K562 (cell line): ENCODE results near the gene SPRY4. TPM values are rescaled to one million over a fixed set of nuclear protein-coding genes. Genes with fewer than 3 reads are reported as not detected.

Source experiments
- CBX1 ChIP-seq: sonication (generic); IDR thresholded peaks from 2 replicates; pipeline ENCODE4 v1.6.1; 2016; ENCODE audit warnings: antibody characterized with exemption, low read depth, mild to moderate bottlenecking
- CBX3 ChIP-seq, 2 experiments: IDR thresholded peaks; 1 replicate in 1 of 2; 2 replicates in 1 of 2; pipeline ENCODE4 v1.6.1; 2012; ENCODE audit warnings: inconsistent platforms in 2 of 2, low read length in 2 of 2, borderline replicate concordance in 1 of 2, control low read depth in 1 of 2
- CC2D1A ChIP-seq: fragments of 450-650 bp; IDR thresholded peaks from 2 replicates; pipeline ENCODE4 v1.6.1; 2017; ENCODE audit warnings: mild to moderate bottlenecking
- E2F3 ChIP-seq: fragments of 250-450 bp; sonication (Bioruptor Pico); IDR thresholded peaks from 2 replicates; pipeline ENCODE4 v1.4.0; 2020; ENCODE audit warnings: mild to moderate bottlenecking
- FOXP1 ChIP-seq: sonication (generic); formaldehyde crosslinking; IDR thresholded peaks from 2 replicates; pipeline ENCODE4 v1.8.0; 2022; ENCODE audit warnings: mild to moderate bottlenecking, missing genetic modification reagents
- GTF2A2 ChIP-seq: IDR thresholded peaks from 2 replicates; pipeline ENCODE4 v1.6.1; 2016; ENCODE audit warnings: mild to moderate bottlenecking, missing genetic modification characterization, missing compliant biosample characterization
- NR2C2 ChIP-seq, 2 experiments: fragments of 200-800 bp in 1 of 2; sonication (Bioruptor generic) in 1 of 2; sonication (generic) in 1 of 2; formaldehyde crosslinking in 1 of 2; IDR thresholded peaks; 2 replicates each; pipeline versions ENCODE4 v1.6.1 to v1.8.0; 2016 to 2022; ENCODE audit warnings: mild to moderate bottlenecking in 1 of 2, missing compliant biosample characterization in 1 of 2, missing genetic modification characterization in 1 of 2, missing genetic modification reagents in 1 of 2
- SMARCA4 ChIP-seq: fragments of 450-650 bp; IDR thresholded peaks from 2 replicates; pipeline ENCODE4 v1.6.1; 2016
- TAF1 ChIP-seq: IDR thresholded peaks from 2 replicates; pipeline ENCODE4 v1.6.1; 2011; ENCODE audit warnings: mild to moderate bottlenecking, low read length, moderate library complexity; ENCODE audit not compliant: insufficient read depth, control insufficient read depth, severe bottlenecking; ENCODE audit errors: extremely low read depth
- TAL1 ChIP-seq: fragments of 450-650 bp; IDR thresholded peaks from 2 replicates; pipeline ENCODE4 v1.6.1; 2016; ENCODE audit warnings: mild to moderate bottlenecking
- THRA ChIP-seq: fragments of 450-650 bp; IDR thresholded peaks from 2 replicates; pipeline ENCODE4 v1.6.1; 2017; ENCODE audit warnings: mild to moderate bottlenecking, moderate library complexity
- YY1 ChIP-seq, 3 experiments: IDR thresholded peaks; 2 replicates each; pipeline ENCODE4 v1.6.1; 2011; ENCODE audit warnings: low read length in 2 of 3, mild to moderate bottlenecking in 2 of 3, moderate library complexity in 2 of 3, borderline replicate concordance in 1 of 3, control low read depth in 1 of 3, low read depth in 1 of 3; ENCODE audit not compliant: insufficient read depth in 3 of 3, insufficient replicate concordance in 2 of 3, control insufficient read depth in 1 of 3, insufficient read length in 1 of 3; ENCODE audit errors: extremely low read depth in 1 of 3
- ZEB2 ChIP-seq: fragments of 450-650 bp; IDR thresholded peaks from 2 replicates; pipeline ENCODE4 v1.6.1; 2016
- ZNF175 ChIP-seq: fragments of 200-800 bp; sonication (Bioruptor generic); IDR thresholded peaks from 2 replicates; pipeline ENCODE4 v1.6.1; 2016; ENCODE audit warnings: low read depth, mild to moderate bottlenecking, missing genetic modification characterization, missing compliant biosample characterization
- ZNF217 ChIP-seq: sonication (generic); formaldehyde crosslinking; IDR thresholded peaks from 2 replicates; pipeline ENCODE4 v1.8.0; 2022; ENCODE audit warnings: mild to moderate bottlenecking, missing genetic modification reagents
- ZNF224 ChIP-seq: sonication (generic); formaldehyde crosslinking; IDR thresholded peaks from 2 replicates; pipeline ENCODE4 v1.8.0; 2022; ENCODE audit warnings: mild to moderate bottlenecking, missing genetic modification reagents
- ZNF41 ChIP-seq: fragments of 250-450 bp; sonication (Bioruptor Pico); conservative IDR thresholded peaks from 2 replicates; pipeline ENCODE4 v1.4.0; 2020; ENCODE audit warnings: mild to moderate bottlenecking
- ZNF583 ChIP-seq: fragments of 250-450 bp; sonication (Bioruptor Pico); IDR thresholded peaks from 2 replicates; pipeline ENCODE4 v1.4.0; 2020
- polyA plus RNA-seq, 8 experiments: library from polyadenylated mRNA; depleted of rRNA in 4 of 8; stranded (reverse) in 5 of 8; unstranded in 3 of 8; fragments of >200 nt; fragmentation: Nextera tagmentation in 2 of 8; fragmentation: Illumina TruSeq in 1 of 8; extraction: Ambion mirVana in 2 of 8; extraction: Trizol in 1 of 8; gene quantifications; 2 replicates each; pipeline versions ENCODE4 v1.2.1 to v1.2.3, GENCODE V29; 2011 to 2014; ENCODE audit warnings: inconsistent platforms in 1 of 8, missing spikeins in 1 of 8
- total RNA-seq, 7 experiments: library from RNA; depleted of rRNA in 6 of 7; stranded (reverse); fragments of >200 nt in 6 of 7; fragmentation: Illumina TruSeq in 2 of 7; extraction: Trizol in 2 of 7; gene quantifications; 2 replicates each; pipeline versions ENCODE4 v1.2.1 to v1.2.3, GENCODE V29; 2011 to 2021; ENCODE audit warnings: low replicate concordance in 1 of 7
- TF ChIP-seq, protein P1 (sequence below): fragments of 450-650 bp; formaldehyde crosslinking; IDR thresholded peaks from 2 replicates; pipeline ENCODE4 v1.4.0; 2020; ENCODE audit warnings: mild to moderate bottlenecking, moderate library complexity
- TF ChIP-seq, protein P2 (sequence below): sonication (generic); formaldehyde crosslinking; IDR thresholded peaks from 2 replicates; pipeline ENCODE4 v1.8.0; 2022; ENCODE audit warnings: missing genetic modification reagents, mild to moderate bottlenecking, moderate library complexity, borderline replicate concordance

Gene SPRY4
- total and polyA plus RNA-seq, 9 of the 15 experiments (the other 6 are each of a cell fraction or from before 2014, with no cell fraction given) = 2.6 to 24.2 (median 9.5) TPM

- TF ChIP-seq TAF1 (no peak), TAL1 (0 out of 2 replicates have a peak, but pooled peaks have one; percentile 1), ZNF224 (CRISPR knock-in tag) (no peak), GTF2A2 (no peak), ZNF583 (no peak), CBX3 (IDR thresholded peaks at IDR 0.05; ENCODE audit: borderline replicate concordance in 1 of 2, low read length in 2 of 2) (no peak), YY1 (IDR thresholded peaks at IDR 0.05; ENCODE audit: borderline replicate concordance in 1 of 3, control insufficient read depth in 1 of 3, extremely low read depth in 1 of 3, insufficient read depth in 3 of 3, insufficient read length in 1 of 3, insufficient replicate concordance in 2 of 3, low read depth in 1 of 3, low read length in 2 of 3) (no peak), SMARCA4 (no peak), THRA (no peak), ZEB2 (no peak), ZNF175 (CRISPR knock-in tag) (no peak), E2F3 (CRISPR knock-in tag) (no peak), FOXP1 (peak; percentile 64; the same call in 1 of the 2 replicates), CC2D1A (no peak), NR2C2 (CRISPR knock-in tag; IDR thresholded peaks at IDR 0.05) (no peak), NR2C2 (tag; IDR thresholded peaks at IDR 0.05) (peak; percentile 47), ZNF41 (no peak), CBX1 (no peak), ZNF217 (no peak)
- TF ChIP-seq, protein P1, sequence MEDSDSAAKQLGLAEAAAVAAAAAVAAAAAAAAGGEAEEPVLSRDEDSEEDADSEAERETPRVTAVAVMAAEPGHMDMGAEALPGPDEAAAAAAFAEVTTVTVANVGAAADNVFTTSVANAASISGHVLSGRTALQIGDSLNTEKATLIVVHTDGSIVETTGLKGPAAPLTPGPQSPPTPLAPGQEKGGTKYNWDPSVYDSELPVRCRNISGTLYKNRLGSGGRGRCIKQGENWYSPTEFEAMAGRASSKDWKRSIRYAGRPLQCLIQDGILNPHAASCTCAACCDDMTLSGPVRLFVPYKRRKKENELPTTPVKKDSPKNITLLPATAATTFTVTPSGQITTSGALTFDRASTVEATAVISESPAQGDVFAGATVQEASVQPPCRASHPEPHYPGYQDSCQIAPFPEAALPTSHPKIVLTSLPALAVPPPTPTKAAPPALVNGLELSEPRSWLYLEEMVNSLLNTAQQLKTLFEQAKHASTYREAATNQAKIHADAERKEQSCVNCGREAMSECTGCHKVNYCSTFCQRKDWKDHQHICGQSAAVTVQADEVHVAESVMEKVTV (CRISPR knock-in tag) = no peak
- TF ChIP-seq, protein P2, sequence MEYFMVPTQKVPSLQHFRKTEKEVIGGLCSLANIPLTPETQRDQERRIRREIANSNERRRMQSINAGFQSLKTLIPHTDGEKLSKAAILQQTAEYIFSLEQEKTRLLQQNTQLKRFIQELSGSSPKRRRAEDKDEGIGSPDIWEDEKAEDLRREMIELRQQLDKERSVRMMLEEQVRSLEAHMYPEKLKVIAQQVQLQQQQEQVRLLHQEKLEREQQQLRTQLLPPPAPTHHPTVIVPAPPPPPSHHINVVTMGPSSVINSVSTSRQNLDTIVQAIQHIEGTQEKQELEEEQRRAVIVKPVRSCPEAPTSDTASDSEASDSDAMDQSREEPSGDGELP = no peak
Measured at GRCh38 chr5:142324136-142324870, 518 bp downstream of the SPRY4 start (continued).
